CD4-positive, alpha-beta T cell (primary cell): ENCODE measurements around the gene TSPAN18. TPM values are rescaled to one million over a fixed set of nuclear protein-coding genes. Genes with fewer than 3 reads are reported as not detected.

ENCODE experiments used
- ATAC-seq: fragments of 200-7000 bp; cut with Tn5 transposase; one replicate; pipeline ENCODE4 v1.10.0; 2022; ENCODE audit warnings: mild to moderate bottlenecking; ENCODE audit not compliant: poor library complexity
- CTCF ChIA-PET: fragments of 350-600 bp; sonication (Branson Sonifier 250); formaldehyde crosslinking; loops from one replicate; lab custom pipeline; 2021; ENCODE audit warnings: antibody characterized with exemption, inconsistent platforms; lab: Charles Lee
- POLR2A ChIA-PET: fragments of 350-600 bp; sonication (Branson Sonifier 250); formaldehyde crosslinking; loops from one replicate; lab custom pipeline; 2021; ENCODE audit warnings: antibody characterized with exemption, inconsistent platforms; lab: Charles Lee
- DNase-seq, 14 experiments: peaks; one replicate each; pipeline ENCODE4 v3.0.0-alpha.2; 2013 to 2020; ENCODE audit warnings: mixed read lengths in 2 of 14
- H3K27ac ChIP-seq, 2 donors: one replicate each; pipeline versions ENCODE4 v1.5.1 to v1.7.0; 2013; ENCODE audit warnings: low read length in 2 of 2, low read depth in 1 of 2, mild to moderate bottlenecking in 1 of 2
- H3K27me3 ChIP-seq, 2 experiments: 1 replicate in 1 of 2; 2 replicates in 1 of 2; pipeline versions ENCODE4 v1.6.1 to v1.7.0; 2013; ENCODE audit warnings: low read length in 2 of 2, control low read depth in 1 of 2, mild to moderate bottlenecking in 1 of 2, moderate library complexity in 1 of 2; ENCODE audit not compliant: insufficient read depth in 2 of 2, control insufficient read depth in 1 of 2
- H3K36me3 ChIP-seq: one replicate; pipeline ENCODE4 v1.6.1; 2013; ENCODE audit warnings: low read length, control low read depth; ENCODE audit not compliant: insufficient read depth
- H3K4me1 ChIP-seq: one replicate; pipeline ENCODE4 v1.6.1; 2013; ENCODE audit warnings: low read length, control low read depth; ENCODE audit not compliant: insufficient read depth
- H3K4me3 ChIP-seq: one replicate; pipeline ENCODE4 v1.5.1; 2013; ENCODE audit warnings: mild to moderate bottlenecking, low read length, moderate library complexity
- H3K9me3 ChIP-seq, 2 experiments: 1 replicate in 1 of 2; 2 replicates in 1 of 2; pipeline versions ENCODE4 v1.6.1 to v1.7.0; 2013; ENCODE audit warnings: low read length in 2 of 2, mild to moderate bottlenecking in 2 of 2, control low read depth in 1 of 2, moderate library complexity in 1 of 2; ENCODE audit not compliant: control insufficient read depth in 1 of 2, insufficient read depth in 1 of 2
- H3K27ac Mint-ChIP-seq: one replicate; pipeline ENCODE4 v1.8.0; 2020; ENCODE audit warnings: mixed read lengths
- H3K27me3 Mint-ChIP-seq: one replicate; pipeline ENCODE4 v1.8.0; 2021; ENCODE audit warnings: mixed read lengths
- H3K36me3 Mint-ChIP-seq: one replicate; pipeline ENCODE4 v1.8.0; 2021; ENCODE audit warnings: low read depth, mixed read lengths
- H3K4me1 Mint-ChIP-seq: one replicate; pipeline ENCODE4 v1.8.0; 2021; ENCODE audit warnings: low read depth, mixed read lengths
- H3K4me3 Mint-ChIP-seq: one replicate; pipeline ENCODE4 v1.8.0; 2020; ENCODE audit warnings: mild to moderate bottlenecking, mixed read lengths
- H3K9me3 Mint-ChIP-seq: one replicate; pipeline ENCODE4 v1.8.0; 2020; ENCODE audit warnings: mixed read lengths
- CTCF ChIP-seq: fragments of 200-600 bp; IDR thresholded peaks from one replicate; pipeline ENCODE4 v1.8.0; 2022; ENCODE audit warnings: antibody characterized with exemption, mild to moderate bottlenecking
- intact Hi-C, 2 experiments: fragments of 100-400 bp; cut with DNase I in 1 of 2; cut with micrococcal nuclease in 1 of 2; formaldehyde crosslinking; loops; one replicate each; pipeline versions ENCODE4 v1.15.1 to v1.9.0; 2023 to 2025; cut with DNase I, micrococcal nuclease
- total RNA-seq, 174 experiments: library from RNA in 2 of 174; stranded (reverse) in 2 of 174; gene quantifications; one replicate each; pipeline ENCODE4 v1.2.3 and lab custom pipeline; 2021 to 2026

Gene TSPAN18
- total RNA-seq, 2 experiments from 2014 or later: 23.0 to 25.3 TPM

GRCh38 chr11:44969651-44970252 lies 243.0 kb downstream of the TSPAN18 start:
- peaks cover 7% of the 10 kb centered on the region for H3K4me1 ChIP-seq
- no peaks in the 10 kb centered on the region for H3K36me3 Mint-ChIP-seq
- no peak overlapping the region for H3K27ac Mint-ChIP-seq
- TF ChIP-seq CTCF: no peak
- intact Hi-C loops: no loop called here
- no peak overlapping the region for H3K4me3 Mint-ChIP-seq
- CTCF ChIA-PET: no interaction called here
- H3K36me3 ChIP-seq: no peaks in the 10 kb centered on the region
- ATAC-seq (no peak), DNase-seq (no peak)
- no peaks in the 10 kb centered on the region for H3K4me1 Mint-ChIP-seq
- no peaks in the 10 kb centered on the region for H3K9me3 Mint-ChIP-seq
- POLR2A ChIA-PET: no interaction called here
- H3K9me3 ChIP-seq: no peaks in the 10 kb centered on the region
- H3K27ac ChIP-seq: no peak overlapping the region
- no peaks in the 10 kb centered on the region for H3K27me3 Mint-ChIP-seq
- H3K27me3 ChIP-seq: no peaks in the 10 kb centered on the region
- no peak overlapping the region for H3K4me3 ChIP-seq

- POLR2A ChIA-PET: no interaction called here
- intact Hi-C loops: no loop called here
Observed at GRCh38 chr11:44970293-44970692, 243.5 kb downstream of the TSPAN18 start.

GRCh38 chr11:44971185-44971584 lies 244.4 kb downstream of the TSPAN18 start:
- Mint-ChIP-seq H3K4me3 (no peak overlapping the region), H3K9me3 (no peaks in the 10 kb centered on the region), H3K36me3 (no peaks in the 10 kb centered on the region), H3K4me1 (no peaks in the 10 kb centered on the region), H3K27me3 (no peaks in the 10 kb centered on the region), H3K27ac (no peak overlapping the region)
- Histone ChIP-seq H3K4me1 (peaks cover 7% of the 10 kb centered on the region), H3K27me3 (no peaks in the 10 kb centered on the region), H3K27ac (no peak overlapping the region), H3K4me3 (no peak overlapping the region), H3K36me3 (no peaks in the 10 kb centered on the region), H3K9me3 (no peaks in the 10 kb centered on the region)
- ChIA-PET CTCF (no interaction called here), POLR2A (no interaction called here)
- no peak for ATAC-seq
- intact Hi-C loops: no loop called here
- DNase-seq: no peak
- no peak for TF ChIP-seq CTCF

More at GRCh38 chr11:44970293-44970692, 243.5 kb downstream of the TSPAN18 start:
- Histone ChIP-seq H3K27me3 (no peaks in the 10 kb centered on the region), H3K27ac (no peak overlapping the region), H3K9me3 (no peaks in the 10 kb centered on the region), H3K36me3 (no peaks in the 10 kb centered on the region), H3K4me1 (peaks cover 7% of the 10 kb centered on the region), H3K4me3 (no peak overlapping the region)
- H3K9me3 Mint-ChIP-seq: no peaks in the 10 kb centered on the region
- no peak overlapping the region for H3K4me3 Mint-ChIP-seq
- ATAC-seq (no peak), DNase-seq (no peak)
- no peaks in the 10 kb centered on the region for H3K27me3 Mint-ChIP-seq
- no peaks in the 10 kb centered on the region for H3K36me3 Mint-ChIP-seq
- no peaks in the 10 kb centered on the region for H3K4me1 Mint-ChIP-seq
- CTCF ChIA-PET: no interaction called here
- no peak overlapping the region for H3K27ac Mint-ChIP-seq
- no peak for TF ChIP-seq CTCF
